ENCODE measurements around the gene NAPEPLD. TPM values are rescaled to one million over a fixed set of nuclear protein-coding genes. Genes with fewer than 3 reads are reported as not detected.

NAPEPLD gene
- total and polyA plus RNA-seq, 2 of the 8 experiments (the other 6 are each of a cell fraction or from before 2014, with no cell fraction given), result 4.2 to 9.9 TPM

DNA sequence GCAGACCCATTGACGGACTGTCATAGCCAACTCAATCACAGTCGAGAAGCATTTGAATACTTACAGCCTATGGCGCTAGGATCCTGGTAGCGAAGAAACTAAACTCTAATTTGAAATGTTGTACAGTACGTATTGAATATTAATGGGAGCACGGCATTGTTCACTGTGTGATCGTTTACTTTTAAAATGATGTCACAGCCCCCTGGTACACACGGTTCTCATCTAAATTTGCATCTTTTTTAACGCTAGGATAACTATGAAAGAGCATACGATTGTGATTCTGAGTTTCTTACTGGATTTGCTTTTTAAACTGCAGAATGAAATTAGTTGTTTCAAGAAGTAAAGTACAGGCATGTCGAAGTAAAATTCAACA lies 895 bp upstream of the NAPEPLD start:
- Histone ChIP-seq H2AFZ (ENCODE audit: low read length) (peak overlapping the region; percentile 88; the same call in 1 of the 2 replicates), H3K36me3 (ENCODE audit: control insufficient read depth in 2 of 4, insufficient read depth in 4 of 4, low read length in 3 of 4) (no peaks in the 10 kb centered on the region), H2BK5ac (ENCODE audit: low read depth, low read length) (0 out of 2 replicates have a peak overlapping the region, but pooled peaks have one; percentile 85), H3K4me2 (ENCODE audit: insufficient read depth in 1 of 2, low read depth in 2 of 2, low read length in 2 of 2) (peak overlapping the region; percentile 88 to 90), H3K79me1 (ENCODE audit: low read depth, low read length) (no peaks in the 10 kb centered on the region), H2BK15ac (ENCODE audit: low read length) (peak overlapping the region; percentile 95; the same call in 1 of the 2 replicates), H2BK20ac (ENCODE audit: low read length) (no peak overlapping the region), H4K5ac (ENCODE audit: insufficient read length, low read depth, low read length) (peak overlapping the region; percentile 27), H2BK120ac (replicated peaks; ENCODE audit: low read depth, low read length) (no peak overlapping the region), H3K4ac (replicated peaks; ENCODE audit: insufficient read length, low read depth, low read length) (peak overlapping the region; percentile 27), H3K9ac (replicated peaks in 1 of 4; ENCODE audit: extremely low read depth in 1 of 4, low read depth in 3 of 4, low read length in 3 of 4) (peak overlapping the region in 1 of 4 experiments; percentile 81; a peak in 2 of 7 replicates), H3K14ac (ENCODE audit: insufficient read length) (no peak overlapping the region), H3K23ac (ENCODE audit: insufficient read length) (no peak overlapping the region), H3K4me3 (ENCODE audit: extremely low read depth in 1 of 4, insufficient read depth in 2 of 4, low read depth in 3 of 4, low read length in 4 of 4) (peak overlapping the region; percentile 77 to 86 (median 82); a peak in 5 of 8 replicates), H3K56ac (replicated peaks; ENCODE audit: insufficient read length, low read depth, low read length) (no peak overlapping the region), H3K27me3 (replicated peaks in 1 of 4; ENCODE audit: control insufficient read depth in 3 of 4, extremely low read depth in 1 of 4, insufficient read depth in 3 of 4, low read length in 3 of 4) (no peaks in the 10 kb centered on the region; a peak in 1 of 7 replicates), H4K20me1 (replicated peaks in 1 of 2; ENCODE audit: control insufficient read depth in 1 of 2, insufficient read depth in 2 of 2, low read length in 2 of 2) (no peaks in the 10 kb centered on the region), H2BK12ac (ENCODE audit: low read depth, low read length) (peak overlapping the region; percentile 81; the same call in 1 of the 2 replicates), H3K79me2 (ENCODE audit: control insufficient read depth in 1 of 2, insufficient read depth in 2 of 2, low read length in 2 of 2) (peaks cover 0 to 30% of the 10 kb centered on the region in 2 experiments; a peak in 2 of 4 replicates), H3K9me3 (ENCODE audit: insufficient read depth in 2 of 2, low read depth in 1 of 2, low read length in 1 of 2) (no peaks in the 10 kb centered on the region), H4K91ac (replicated peaks; ENCODE audit: insufficient read length, low read length) (peak overlapping the region; percentile 25), H3K27ac (ENCODE audit: low read depth, low read length) (no peak overlapping the region), H2AK5ac (ENCODE audit: low read depth, low read length) (no peak overlapping the region), H4K8ac (ENCODE audit: extremely low read depth, insufficient read depth, low read length) (peak overlapping the region; percentile 99; the same call in 1 of the 2 replicates), H3K4me1 (replicated peaks in 1 of 4; ENCODE audit: control insufficient read depth in 3 of 4, insufficient read depth in 4 of 4, low read length in 3 of 4) (peaks cover 0 to 5% (median 3%) of the 10 kb centered on the region in 4 experiments; a peak in 3 of 7 replicates), H3K23me2 (ENCODE audit: low read depth, low read length) (peaks cover 3% of the 10 kb centered on the region), H3K18ac (ENCODE audit: extremely low read depth, low read length) (peak overlapping the region; percentile 87)
- CTCF ChIA-PET (ENCODE audit: partially characterized antibody), result interaction anchor here (0.6 kb wide), 1 partner anchor 448 kb away, joined by 3 read pairs; no protein-coding TSS in a partner anchor
- WGBS, 2 experiments (ENCODE audit: extremely low coverage in 1 of 2, insufficient coverage in 1 of 2, insufficient read length in 1 of 2, insufficient replicate concordance in 2 of 2, low coverage in 1 of 2, low lambda C conversion rate in 2 of 2, missing lambda C conversion rate in 1 of 2), result 83% methylated on average over 11 of the region's 11 CpGs; no CpG with 5 or more reads in 1 of the 2 experiments
- FAIRE-seq, result no peak
- POLR2A ChIA-PET (ENCODE audit: partially characterized antibody), result interaction anchor here (1.6 kb wide), 1 partner anchor 8 kb away, joined by 3 read pairs; no protein-coding TSS in a partner anchor
- no peak for DNase-seq (ENCODE audit: low read depth in 1 of 2, low spot score in 2 of 2)
- TF ChIP-seq, protein P1, sequence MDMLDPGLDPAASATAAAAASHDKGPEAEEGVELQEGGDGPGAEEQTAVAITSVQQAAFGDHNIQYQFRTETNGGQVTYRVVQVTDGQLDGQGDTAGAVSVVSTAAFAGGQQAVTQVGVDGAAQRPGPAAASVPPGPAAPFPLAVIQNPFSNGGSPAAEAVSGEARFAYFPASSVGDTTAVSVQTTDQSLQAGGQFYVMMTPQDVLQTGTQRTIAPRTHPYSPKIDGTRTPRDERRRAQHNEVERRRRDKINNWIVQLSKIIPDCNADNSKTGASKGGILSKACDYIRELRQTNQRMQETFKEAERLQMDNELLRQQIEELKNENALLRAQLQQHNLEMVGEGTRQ (IDR thresholded peaks at IDR 0.05; ENCODE audit: low read length), result no peak
- TF ChIP-seq FOSL1 (IDR thresholded peaks at IDR 0.05; ENCODE audit: insufficient read depth, low read depth, low read length), result no peak
- TF ChIP-seq PHF8 (conservative IDR thresholded peaks at IDR 0.05; ENCODE audit: low read depth, low read length), result no peak
- TF ChIP-seq CBX5 (IDR thresholded peaks at IDR 0.05; ENCODE audit: low read depth, low read length), result no peak
- TF ChIP-seq SIRT6 (IDR thresholded peaks at IDR 0.05; ENCODE audit: low read length), result no peak
- TF ChIP-seq CHD1 (IDR thresholded peaks at IDR 0.05; ENCODE audit: low read depth, low read length), result no peak
- no peak for TF ChIP-seq ZNF274 (IDR thresholded peaks at IDR 0.05; ENCODE audit: borderline replicate concordance, extremely low read depth, low read length)
- TF ChIP-seq RNF2 (IDR thresholded peaks at IDR 0.05; ENCODE audit: borderline replicate concordance, low read depth, low read length, missing control alignments, poor library complexity, severe bottlenecking), result no peak
- no peak for TF ChIP-seq TAF7 (optimal IDR thresholded peaks at IDR 0.05; ENCODE audit: borderline replicate concordance, low read depth, low read length)
- TF ChIP-seq, protein P2, sequence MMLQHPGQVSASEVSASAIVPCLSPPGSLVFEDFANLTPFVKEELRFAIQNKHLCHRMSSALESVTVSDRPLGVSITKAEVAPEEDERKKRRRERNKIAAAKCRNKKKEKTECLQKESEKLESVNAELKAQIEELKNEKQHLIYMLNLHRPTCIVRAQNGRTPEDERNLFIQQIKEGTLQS (IDR thresholded peaks at IDR 0.05; ENCODE audit: insufficient read depth, low read depth, low read length), result no peak

All from H1 (cell line).